ENCODE data around the gene ANKRD53. TPM values are rescaled to one million over a fixed set of nuclear protein-coding genes. Genes with fewer than 3 reads are reported as not detected.
"Not testable (repeated sequence)": the region's sequence is repeated elsewhere in the genome, so short reads cannot be mapped to it uniquely, and the experiment has no call there.

Gene ANKRD53
- total RNA-seq, 1 experiment from 2014 or later: 0.11 TPM

DNA sequence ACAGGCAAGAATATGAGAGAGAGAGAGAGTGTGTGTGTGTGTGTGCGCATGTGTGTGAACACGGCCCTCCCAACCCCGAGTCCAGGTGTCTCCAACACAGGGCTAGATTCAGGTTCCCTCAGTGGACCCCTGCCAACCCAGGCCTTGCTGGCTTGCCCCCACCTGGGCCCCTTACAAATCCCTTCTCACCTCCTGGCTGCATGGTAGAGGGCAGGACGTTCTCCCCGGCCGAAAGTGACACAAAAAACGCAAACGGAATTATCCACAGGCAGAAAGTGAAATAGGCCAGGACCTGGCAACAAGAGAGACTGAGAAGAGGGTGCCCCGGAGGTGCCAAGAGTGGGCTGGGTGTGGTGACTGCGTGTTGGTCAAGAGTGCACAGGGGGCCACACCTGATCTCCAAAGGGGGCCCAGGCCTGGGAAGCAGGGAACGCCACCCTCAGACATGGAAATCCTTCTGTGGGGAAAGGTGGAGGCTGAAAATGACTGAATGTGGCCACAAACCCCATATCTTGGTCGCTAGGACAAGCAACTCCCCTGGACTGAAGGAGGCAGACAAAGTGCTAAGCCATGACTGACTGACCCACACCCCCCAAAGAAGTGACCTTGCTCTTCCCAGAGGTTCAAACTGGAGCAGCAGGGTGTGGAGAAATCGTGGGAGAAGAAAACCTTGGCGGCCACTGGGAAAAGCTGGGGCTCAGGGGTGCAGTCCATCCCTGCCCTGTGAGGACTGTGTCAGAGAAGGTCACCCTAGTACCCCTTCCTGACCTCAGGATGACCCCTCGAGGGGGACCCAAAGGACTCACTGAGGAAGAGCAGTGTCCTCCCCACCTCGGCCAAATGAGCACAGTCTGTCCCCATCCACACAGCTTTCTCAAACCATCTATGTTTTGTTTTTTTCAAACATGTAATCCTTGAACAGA is 10.6 kb downstream of the ANKRD53 start:
- DNase-seq (ENCODE audit: low read depth): no peak

GRCh38 chr2:70990216-70990615 is 11.8 kb downstream of the ANKRD53 start:
- no peak for DNase-seq (ENCODE audit: low read depth)

DNA sequence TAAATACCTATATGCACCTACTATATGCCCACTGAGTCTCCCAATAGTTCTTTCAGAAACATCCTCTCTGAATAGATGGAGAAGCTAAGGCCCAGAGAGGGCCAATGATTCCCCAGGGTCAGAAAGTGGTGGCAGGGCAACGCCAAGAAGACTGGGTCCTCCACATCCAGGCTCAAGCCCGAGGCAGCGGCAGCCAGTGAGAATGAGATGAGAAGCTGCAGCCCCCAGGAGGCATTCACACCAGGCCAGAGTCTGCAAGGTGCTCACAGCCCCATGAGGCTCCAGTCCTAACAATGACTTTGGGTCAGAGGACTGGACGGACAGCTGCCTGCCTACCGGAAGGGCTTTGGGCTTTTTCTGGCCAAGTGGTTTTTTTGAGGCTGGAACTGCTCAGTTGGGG is 12.7 kb downstream of the ANKRD53 start:
- no peak for DNase-seq (ENCODE audit: low read depth)

DNA sequence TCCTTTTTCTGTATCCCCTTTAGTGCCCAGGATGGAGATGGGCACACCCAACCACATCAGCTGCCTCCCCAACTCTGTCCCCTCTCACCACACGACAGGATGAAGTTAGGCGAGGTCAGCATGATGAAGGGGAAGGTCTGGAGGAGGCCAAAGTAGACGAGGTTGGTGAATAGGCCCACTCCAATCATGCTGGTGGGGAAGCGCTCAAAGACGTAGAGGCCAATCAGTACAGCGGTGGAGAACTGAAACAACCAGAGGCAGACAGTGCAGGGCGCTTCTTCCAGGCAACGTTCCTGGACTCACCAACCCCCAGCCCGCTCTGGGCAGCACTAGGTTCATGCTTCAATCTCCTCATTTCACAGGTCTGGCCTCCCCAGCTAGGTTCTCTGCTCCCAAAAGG is 13.3 kb downstream of the ANKRD53 start:
- DNase-seq (ENCODE audit: low read depth): no peak

- DNase-seq (ENCODE audit: low read depth): no peak
Measured at GRCh38 chr2:70992945-70993853, 14.8 kb downstream of the ANKRD53 start.

DNA sequence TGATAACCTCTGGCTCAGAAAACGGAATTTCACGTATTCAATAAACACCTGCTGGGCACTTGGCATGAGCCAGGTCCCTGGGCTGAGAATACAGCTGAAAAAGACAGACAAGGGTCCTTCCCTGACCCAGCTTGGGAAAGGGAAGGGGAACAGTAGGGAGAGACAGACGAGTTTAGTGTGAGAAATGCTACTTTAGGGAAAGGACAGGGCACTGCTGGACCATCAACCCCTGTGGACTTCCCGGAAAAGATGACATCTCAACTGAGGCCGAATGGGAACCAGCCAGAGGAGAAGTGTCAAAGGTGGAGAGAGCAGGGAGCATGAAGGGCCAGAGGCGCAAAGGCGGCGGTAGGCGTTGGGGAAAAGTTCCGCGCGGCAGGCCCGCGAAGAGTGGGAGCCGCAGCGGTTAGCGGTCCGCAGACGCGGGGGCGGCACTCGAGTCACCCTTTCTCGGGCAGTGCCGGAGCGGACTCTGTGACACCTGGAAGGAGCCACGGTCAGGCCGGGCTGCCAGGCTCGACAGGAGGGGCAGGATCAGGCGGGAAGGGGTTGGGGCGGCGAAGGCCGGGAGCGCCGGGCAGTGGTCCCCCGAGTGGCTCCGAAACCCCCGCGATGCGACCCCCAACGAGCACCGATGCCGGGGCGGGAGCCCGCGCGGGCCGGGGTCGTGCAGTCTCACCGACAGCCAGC is 15.7 kb downstream of the ANKRD53 start:
- no peak for DNase-seq (ENCODE audit: low read depth)

DNA sequence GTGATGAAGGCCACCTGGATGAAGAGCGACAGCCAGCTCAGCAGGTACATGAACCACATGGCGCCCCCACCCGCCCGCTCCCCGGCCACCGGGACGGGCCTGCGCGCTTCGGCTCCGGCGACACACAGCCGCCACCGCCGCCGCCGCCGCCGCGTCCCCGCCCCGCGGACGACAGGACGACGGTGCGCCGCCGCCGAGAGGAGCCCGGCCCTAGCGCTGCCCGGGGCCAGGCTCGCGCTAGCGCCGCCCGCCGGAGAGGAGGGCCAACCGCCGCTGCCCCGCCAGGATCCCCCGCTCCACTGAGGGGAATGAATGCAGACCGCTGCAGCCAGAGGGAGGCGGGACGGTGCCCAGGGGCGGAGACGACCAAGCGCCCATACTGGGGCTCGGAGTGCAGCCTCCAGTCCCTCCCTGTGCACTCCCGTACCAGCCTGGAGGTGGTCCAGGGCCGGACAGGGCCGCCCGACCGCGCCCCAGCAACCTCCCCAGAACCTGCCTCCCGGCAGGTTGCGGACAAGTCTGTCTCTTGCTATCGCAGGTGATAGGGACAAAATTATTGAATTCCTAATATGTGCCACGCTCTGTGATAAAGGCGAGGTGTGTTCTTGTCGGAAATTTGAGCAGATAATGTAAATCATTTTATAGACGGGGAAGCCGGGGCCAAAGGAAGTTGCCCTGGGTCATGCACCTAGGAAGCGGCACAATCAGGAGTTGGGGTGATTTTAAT is 16.4 kb downstream of the ANKRD53 start, which contains the start of gene TEX261:
Gene TEX261, minus strand, starts transcription at position 175 of the 727 bp plus-strand sequence. Its CDS starts 116 bp downstream, at position 59.
- peak; percentile 81 for DNase-seq (ENCODE audit: low read depth)

- peak; percentile 23 for DNase-seq (ENCODE audit: low read depth)
Measured at GRCh38 chr2:70995426-70995729, 16.9 kb downstream of the ANKRD53 start.

GRCh38 chr2:70998885-70999284 is 20.5 kb downstream of the ANKRD53 start:
- not testable (repeated sequence) for DNase-seq (ENCODE audit: low read depth)

GRCh38 chr2:70999362-70999761 is 20.9 kb downstream of the ANKRD53 start:
- no peak for DNase-seq (ENCODE audit: low read depth)

DNA sequence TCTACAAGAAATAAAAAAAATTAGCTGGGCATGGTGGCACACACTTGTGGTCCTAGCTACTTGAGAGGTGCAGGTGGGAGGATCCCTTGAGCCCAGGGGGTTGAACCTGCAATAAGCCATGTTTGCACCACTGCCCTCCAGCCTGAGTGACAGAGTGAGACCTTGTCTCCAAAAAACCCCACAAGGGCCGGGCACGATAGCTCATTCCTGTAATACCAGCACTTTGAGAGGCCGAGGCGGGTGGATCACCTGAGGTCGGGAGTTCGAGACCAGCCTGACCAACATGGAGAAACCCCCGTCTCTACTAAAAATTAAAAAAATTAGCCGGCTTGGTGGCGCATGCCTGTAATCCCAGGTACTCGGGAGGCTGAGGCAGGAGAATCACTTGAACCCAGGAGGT is 21.5 kb downstream of the ANKRD53 start:
- DNase-seq (ENCODE audit: low read depth): not testable (repeated sequence)

DNA sequence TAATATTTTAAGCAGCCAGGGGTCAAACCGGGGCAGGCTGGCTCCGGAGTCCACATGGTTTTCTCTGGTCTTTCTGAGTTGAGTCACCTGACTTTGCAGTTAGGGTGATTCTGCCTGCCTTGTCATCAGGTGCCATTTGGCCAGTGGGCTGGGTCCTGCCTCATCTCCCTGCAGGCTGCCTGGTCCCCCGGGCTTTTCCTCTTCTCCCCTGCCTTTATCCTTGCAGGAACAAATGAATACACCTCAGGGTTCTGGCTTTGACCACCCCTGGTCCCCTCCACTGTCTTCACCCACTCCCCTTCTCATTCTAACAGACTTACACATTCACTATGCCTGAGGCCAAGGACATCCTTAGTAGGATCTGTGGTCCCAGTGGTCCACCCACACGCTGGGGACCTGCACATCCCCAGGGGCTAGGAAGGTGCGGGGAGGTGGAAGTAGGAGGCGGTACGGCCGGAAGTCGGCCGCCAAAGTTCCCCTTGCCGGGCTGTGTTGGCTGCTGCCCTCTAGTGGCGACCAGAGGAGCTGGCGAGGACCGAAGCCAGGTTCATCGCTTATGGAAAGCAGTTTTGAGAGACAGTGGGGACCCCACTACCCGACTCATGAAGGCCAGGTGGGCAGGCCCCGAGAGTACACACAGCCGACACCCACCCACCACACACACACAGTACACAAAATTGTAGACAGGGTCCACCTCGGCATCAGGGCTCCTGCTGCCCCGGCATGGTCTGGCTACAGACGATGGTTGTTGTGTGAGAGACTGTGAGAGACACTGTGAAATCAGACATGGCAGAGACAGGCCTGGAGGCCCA is 22.6 kb downstream of the ANKRD53 start:
- peak; percentile 37 for DNase-seq (ENCODE audit: low read depth)

GRCh38 chr2:71001592-71001927 is 23.1 kb downstream of the ANKRD53 start:
- DNase-seq (ENCODE audit: low read depth): no peak

- DNase-seq (ENCODE audit: low read depth): no peak
Measured at GRCh38 chr2:71001981-71002570, 23.6 kb downstream of the ANKRD53 start.

DNA sequence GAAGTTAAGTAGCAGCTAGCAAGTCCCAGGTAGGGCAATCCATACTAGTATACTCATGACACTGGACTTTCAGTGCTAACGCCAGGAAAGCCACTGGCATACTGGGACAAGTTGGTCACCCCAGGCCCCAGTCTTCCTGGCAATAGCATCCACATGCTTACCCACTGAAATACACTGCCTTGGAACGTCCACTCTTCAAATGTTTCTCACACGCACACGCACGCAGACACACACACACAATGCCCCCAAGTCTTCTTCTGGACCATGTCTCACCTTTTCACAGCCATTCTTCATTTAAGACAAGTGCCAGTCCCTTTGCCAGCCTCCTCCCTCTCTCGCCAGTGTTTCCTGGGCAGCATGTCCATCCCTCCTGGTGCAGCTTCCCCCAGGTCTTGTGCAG is 25.0 kb downstream of the ANKRD53 start:
- DNase-seq (ENCODE audit: low read depth): no peak

- no peak for DNase-seq (ENCODE audit: low read depth)
Measured at GRCh38 chr2:71003966-71004755, 25.7 kb downstream of the ANKRD53 start.

DNA sequence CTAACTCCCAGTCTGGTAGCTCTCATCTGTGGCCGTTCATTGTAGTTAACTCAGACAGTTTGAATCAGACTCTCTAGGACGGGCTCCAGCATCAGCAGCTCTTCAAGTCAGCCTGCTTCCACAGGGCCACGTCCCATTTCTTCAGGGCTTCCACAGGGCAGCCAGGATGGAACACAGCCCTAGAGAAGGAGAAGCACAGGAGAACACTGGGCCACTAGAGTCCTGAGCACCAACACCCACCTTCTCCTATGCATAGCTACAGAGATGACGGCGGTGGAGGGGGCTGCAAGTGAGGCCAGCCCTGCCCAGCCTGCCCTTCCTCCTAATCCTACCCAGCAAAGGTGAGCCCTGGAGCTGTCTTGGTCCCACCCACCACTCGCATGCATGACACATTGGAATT is 26.4 kb downstream of the ANKRD53 start:
- no peak for DNase-seq (ENCODE audit: low read depth)

DNA sequence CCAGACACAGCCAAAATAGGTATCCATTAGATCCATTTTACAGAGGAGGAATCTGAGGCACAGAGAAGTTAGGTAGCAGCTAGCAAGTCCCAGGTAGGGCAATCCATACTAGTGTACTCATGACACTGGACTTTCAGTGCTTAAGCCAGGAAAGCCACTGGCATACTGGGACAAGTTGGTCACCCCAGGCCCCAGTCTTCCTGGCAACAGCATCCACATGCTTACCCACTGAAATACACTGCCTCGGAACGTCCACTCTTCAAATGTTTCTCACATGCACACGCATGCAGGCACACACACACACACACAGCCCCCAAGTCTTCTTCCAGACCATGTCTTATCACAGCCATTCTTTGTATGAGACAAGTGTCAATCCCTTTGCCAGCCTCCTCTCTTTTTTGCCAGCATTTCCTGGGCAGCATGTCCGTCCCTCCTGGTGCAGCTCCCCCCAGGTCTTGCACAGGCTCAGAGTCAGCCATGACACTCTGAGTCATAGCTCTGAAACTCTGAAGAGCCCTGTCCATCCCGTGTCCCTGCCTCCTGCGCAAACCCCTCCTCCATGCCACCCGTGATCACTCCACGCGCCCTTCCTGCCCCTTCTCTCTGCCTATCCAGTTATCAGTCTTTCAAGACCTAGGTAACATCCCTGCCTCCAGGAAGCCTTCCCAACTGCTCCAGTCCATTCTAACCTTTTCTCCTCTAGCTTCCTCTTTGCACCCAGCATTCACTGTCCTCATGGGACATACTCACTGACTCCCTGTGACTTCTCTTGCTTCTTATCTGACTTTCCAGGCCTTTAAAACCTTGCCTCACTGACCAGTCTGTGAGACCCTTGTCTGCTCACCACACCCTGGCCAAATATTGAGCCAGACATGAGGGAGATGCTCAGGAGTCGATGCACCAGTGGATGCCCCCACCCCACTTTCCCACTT is 27.1 kb downstream of the ANKRD53 start:
- DNase-seq (ENCODE audit: low read depth): peak; percentile 7
